ENCODE data around the gene FAM8A1.

DNA sequence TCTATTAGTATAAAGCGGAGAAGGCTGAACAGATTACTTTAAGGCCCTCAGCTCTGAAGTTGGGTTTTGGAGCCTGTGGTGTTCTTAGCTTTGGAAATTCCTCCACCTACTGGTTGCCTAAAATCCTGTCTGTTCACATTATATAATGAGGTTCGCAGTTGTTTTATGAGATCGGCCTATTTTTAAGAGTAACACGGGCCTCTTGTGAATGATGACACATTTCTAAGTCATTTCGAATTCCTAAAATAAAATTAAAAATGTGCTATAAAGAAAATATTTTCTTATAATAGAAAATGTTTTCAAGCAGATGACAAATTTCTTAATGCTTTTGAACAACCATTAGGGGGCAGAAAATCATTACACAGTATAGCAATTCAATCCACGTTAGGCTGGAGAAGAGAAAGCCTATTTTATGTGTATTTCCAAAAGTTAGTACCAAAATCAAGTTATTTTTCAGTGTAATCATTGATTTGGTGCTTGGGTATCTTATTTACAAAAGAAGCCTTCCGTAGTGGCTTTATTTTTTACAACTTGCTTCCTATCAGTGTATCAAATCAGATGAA lies 15.8 kb upstream of the FAM8A1 start:
- TF ChIP-seq CTCF (conservative IDR thresholded peaks at IDR 0.05 in 1 of 2, IDR thresholded peaks at IDR 0.05 in 1 of 2; ENCODE audit: extremely low read depth in 1 of 2, insufficient read depth in 1 of 2, low read depth in 1 of 2, low read length in 2 of 2): peak; percentile 64 to 67
- TF ChIP-seq EZH2 (IDR thresholded peaks at IDR 0.05; ENCODE audit: borderline replicate concordance, low read length): no peak
